ENCODE data around the gene ALB.

DNA sequence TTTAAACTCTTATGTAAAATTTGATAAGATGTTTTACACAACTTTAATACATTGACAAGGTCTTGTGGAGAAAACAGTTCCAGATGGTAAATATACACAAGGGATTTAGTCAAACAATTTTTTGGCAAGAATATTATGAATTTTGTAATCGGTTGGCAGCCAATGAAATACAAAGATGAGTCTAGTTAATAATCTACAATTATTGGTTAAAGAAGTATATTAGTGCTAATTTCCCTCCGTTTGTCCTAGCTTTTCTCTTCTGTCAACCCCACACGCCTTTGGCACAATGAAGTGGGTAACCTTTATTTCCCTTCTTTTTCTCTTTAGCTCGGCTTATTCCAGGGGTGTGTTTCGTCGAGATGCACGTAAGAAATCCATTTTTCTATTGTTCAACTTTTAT lies at the start of gene ALB:
- TF ChIP-seq, protein P1, sequence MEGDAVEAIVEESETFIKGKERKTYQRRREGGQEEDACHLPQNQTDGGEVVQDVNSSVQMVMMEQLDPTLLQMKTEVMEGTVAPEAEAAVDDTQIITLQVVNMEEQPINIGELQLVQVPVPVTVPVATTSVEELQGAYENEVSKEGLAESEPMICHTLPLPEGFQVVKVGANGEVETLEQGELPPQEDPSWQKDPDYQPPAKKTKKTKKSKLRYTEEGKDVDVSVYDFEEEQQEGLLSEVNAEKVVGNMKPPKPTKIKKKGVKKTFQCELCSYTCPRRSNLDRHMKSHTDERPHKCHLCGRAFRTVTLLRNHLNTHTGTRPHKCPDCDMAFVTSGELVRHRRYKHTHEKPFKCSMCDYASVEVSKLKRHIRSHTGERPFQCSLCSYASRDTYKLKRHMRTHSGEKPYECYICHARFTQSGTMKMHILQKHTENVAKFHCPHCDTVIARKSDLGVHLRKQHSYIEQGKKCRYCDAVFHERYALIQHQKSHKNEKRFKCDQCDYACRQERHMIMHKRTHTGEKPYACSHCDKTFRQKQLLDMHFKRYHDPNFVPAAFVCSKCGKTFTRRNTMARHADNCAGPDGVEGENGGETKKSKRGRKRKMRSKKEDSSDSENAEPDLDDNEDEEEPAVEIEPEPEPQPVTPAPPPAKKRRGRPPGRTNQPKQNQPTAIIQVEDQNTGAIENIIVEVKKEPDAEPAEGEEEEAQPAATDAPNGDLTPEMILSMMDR (IDR thresholded peaks at IDR 0.05), result no peak
- TF ChIP-seq POLR2A (IDR thresholded peaks at IDR 0.05), result no peak

Measured in esophagus squamous epithelium (tissue), 4 donors.